Fibroblast of the conjunctiva (primary cell): ENCODE results near the gene AGAP1.

Source experiments
- DNase-seq: peaks from one replicate; pipeline ENCODE4 v3.0.0-alpha.2; 2010; ENCODE audit warnings: low read depth

AGAP1 gene

DNA sequence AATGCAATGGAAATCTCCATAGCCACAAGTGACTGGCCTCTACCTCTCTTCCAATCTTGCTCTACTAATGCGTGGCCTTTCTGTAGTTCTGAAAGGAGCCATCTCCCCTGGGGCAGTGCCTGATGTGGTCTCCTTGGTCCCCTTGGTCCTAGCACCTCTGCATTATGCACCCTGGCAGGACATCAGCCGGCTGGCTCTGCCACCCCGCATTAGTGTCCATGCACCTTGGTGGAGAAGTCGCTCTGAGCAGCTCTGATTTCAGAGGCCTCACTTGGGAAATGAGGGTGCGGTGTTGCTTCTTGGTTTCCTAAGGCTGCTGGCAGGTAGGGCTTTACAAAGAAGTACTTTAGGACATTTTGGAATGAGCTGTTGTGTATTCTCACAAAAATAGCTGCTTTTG, 356.4 kb downstream of the AGAP1 start:
- DNase-seq: no peak

- no peak for DNase-seq
Observed at GRCh38 chr2:235850771-235851551, 357.1 kb downstream of the AGAP1 start.

GRCh38 chr2:235851828-235852525, 358.1 kb downstream of the AGAP1 start:
- no peak for DNase-seq

DNA sequence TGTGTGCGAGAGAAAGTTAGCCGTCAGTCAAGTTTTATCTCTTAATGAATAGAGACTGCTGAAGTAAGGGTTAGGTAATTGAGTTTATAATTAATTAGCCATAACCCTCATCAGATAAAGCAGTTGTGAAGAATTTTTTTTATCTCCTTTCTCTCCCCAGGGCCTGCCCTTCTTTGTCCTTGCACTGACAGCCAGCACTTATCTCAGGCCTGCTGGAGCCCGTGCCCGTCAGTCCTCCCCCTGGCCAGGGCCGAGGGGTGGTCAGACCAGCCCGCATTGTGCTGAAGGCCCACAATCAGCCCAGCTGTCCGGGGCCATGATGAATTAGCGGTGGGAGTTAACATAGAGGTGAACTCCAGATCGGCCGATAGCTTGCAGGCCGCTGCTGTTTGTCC, 358.7 kb downstream of the AGAP1 start:
- no peak for DNase-seq

GRCh38 chr2:235854276-235854675, 360.4 kb downstream of the AGAP1 start:
- DNase-seq: no peak

DNA sequence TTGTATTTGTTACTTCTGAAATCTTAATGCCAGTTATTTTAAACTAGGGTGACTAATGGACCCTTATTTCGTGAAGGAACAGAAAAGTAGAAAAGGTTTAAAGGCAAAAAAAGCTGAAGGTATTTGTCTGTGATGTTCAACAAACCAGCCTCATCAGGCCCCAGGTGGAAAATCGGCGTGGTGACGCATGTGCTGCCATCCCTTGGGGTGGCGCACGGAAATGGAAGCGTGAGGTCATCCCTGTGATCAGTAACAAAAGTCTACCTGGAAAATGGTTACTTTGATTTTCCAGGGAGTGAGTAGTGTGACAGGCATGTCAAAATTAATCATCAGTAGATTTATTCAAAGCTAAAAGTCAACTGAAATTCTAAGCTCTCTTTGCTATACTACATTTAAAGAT, 361.2 kb downstream of the AGAP1 start:
- DNase-seq: no peak

GRCh38 chr2:235856151-235856854, 362.5 kb downstream of the AGAP1 start:
- no peak for DNase-seq

- no peak for DNase-seq
Observed at GRCh38 chr2:235857598-235857997, 363.8 kb downstream of the AGAP1 start.

GRCh38 chr2:235858881-235859280, 365.0 kb downstream of the AGAP1 start:
- DNase-seq: no peak

GRCh38 chr2:235859651-235860050, 365.8 kb downstream of the AGAP1 start:
- no peak for DNase-seq

GRCh38 chr2:235860111-235860510, 366.3 kb downstream of the AGAP1 start:
- no peak for DNase-seq

DNA sequence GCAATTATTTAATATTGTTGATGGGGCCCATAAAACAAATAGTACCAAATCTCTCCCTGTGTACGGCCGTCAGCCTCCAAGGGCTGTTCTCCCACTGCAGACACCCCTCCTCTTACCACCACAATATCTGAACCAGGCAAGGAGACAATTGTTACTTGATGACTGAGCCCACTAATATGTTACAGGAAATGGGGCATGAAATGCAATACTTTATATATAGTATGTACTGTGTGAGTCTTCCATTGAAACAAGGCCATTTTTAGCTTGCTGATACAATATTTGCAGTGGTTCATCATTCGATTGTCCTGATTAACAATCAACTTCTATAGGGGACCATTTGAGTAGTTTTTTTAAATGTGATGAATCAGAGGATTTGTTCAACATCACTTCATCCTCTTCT, 367.0 kb downstream of the AGAP1 start:
- no peak for DNase-seq

DNA sequence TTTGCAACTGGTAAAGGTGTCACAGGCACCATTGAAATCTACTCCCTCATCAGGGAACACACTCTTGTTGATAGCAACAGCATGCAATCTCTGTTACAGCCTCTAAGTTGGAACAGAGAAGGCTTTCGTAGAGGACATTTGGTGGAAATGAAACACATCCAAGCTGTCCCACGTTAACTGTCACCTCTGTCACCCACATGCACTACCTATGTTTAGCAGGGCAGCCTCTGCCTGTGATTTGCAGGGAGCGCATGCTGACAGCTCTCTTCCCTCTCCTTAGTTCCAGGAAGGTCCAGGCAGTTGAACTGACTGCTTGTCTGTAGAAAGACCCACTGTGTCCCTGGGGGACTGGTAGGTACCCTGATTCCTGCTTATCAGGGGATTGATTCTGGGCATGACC, 367.5 kb downstream of the AGAP1 start:
- no peak for DNase-seq

DNA sequence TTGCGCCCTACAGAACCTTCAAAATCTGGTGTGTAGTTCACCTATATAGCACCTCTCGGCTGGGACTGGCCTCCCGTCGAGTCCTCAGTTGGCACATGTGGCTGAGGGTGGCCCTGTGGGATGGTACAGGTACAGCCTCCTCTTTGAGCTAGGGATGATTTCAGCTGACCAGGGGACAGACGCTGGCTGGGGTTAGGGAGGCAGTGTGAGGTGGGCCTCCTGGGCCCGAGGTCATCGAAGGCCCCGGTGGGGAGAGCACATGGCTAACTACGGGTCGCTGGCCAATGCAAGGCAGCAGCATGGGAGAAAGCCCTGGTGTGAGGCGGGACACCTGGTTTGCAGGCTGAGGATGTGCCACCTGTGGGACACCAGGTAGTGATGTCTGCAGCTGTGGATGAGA, 369.6 kb downstream of the AGAP1 start:
- DNase-seq: no peak

DNA sequence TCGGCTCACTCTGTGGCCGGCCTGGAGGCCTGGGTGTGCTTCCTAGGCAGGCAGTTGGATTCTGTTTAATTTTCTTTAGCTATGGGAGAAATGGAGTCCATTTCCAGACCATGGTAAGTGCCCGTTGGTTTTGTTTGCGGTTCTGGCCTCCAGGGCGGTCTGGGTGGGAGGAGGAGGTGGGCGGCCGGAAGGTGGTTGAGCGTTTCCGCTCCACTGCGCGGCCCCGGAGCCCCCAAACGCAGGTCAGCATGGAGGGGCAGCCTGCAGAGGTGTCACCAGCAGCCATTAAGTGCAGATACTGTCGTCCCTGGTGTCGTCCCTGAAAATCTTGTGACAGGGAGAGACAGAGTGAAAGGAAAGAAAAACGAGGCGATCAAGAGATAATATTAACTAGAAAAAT, 370.5 kb downstream of the AGAP1 start:
- no peak for DNase-seq

GRCh38 chr2:235864733-235865515, 371.1 kb downstream of the AGAP1 start:
- DNase-seq: no peak

GRCh38 chr2:235866373-235866772, 372.5 kb downstream of the AGAP1 start:
- DNase-seq: no peak

- no peak for DNase-seq
Observed at GRCh38 chr2:235868224-235868623, 374.4 kb downstream of the AGAP1 start.

- DNase-seq: no peak
Observed at GRCh38 chr2:235868645-235869044, 374.8 kb downstream of the AGAP1 start.

- no peak for DNase-seq
Observed at GRCh38 chr2:235870515-235870914, 376.7 kb downstream of the AGAP1 start.

- DNase-seq: no peak
Observed at GRCh38 chr2:235876099-235876679, 382.3 kb downstream of the AGAP1 start.

- no peak for DNase-seq
Observed at GRCh38 chr2:235877275-235877802, 383.5 kb downstream of the AGAP1 start.
